ENCODE measurements around the gene B9D1.

Gene B9D1

DNA sequence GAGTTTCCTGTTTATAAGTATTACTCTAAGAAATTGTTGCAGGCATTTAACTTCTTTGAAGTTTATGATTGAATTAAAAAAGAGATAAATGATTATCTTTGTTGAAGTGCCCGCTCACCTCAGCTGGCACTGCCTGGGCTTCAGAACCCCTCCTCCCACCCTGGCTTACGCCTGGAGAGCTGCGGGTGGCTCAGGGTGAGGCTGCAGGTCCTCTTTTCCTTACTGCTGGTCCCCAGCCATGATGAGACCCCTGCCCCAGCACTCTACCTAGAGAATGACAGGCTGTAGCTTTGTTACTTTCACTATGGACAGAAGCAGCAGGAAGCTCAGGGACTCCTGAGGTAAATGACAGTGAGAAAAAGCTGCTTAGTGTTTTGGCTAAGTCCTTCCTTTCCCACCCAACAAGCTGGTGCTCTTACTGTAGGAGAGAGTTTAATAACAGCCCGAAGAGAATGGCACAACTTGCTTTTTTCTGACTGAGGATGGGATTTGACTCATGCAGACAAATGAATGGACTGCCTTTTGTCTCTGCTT, 63.2 kb downstream of the B9D1 start:
- DNase-seq = no peak

DNA sequence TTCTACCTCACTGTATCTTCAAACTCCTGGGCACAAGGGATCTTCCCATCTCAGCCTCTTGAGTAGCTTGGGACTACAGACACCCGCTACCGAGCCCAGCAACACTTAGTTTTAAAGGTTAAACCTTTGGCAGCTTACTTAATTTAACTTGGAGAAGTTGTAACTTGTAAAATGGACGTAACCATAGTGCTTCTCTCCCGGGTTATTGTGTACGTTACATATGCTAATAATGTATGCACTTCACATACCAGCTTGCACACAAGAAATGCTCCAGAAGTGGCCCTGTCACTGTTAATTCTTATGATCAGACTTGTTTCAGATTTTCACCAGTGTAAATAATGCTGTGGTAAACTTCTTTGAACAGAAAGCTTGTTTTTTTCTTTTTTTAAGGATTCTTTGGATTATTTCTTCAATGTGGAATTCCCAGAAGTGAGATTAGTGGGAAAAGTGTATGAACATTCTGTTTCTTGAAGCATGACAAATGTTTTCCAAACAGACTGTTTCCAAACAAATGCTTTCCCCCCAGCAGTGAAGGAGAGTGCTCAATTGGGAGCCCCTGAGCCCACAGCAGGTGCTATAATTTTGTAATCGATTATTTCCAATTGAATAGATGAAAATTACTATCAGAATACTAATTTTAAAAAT, 63.8 kb downstream of the B9D1 start:
- DNase-seq = no peak

DNA sequence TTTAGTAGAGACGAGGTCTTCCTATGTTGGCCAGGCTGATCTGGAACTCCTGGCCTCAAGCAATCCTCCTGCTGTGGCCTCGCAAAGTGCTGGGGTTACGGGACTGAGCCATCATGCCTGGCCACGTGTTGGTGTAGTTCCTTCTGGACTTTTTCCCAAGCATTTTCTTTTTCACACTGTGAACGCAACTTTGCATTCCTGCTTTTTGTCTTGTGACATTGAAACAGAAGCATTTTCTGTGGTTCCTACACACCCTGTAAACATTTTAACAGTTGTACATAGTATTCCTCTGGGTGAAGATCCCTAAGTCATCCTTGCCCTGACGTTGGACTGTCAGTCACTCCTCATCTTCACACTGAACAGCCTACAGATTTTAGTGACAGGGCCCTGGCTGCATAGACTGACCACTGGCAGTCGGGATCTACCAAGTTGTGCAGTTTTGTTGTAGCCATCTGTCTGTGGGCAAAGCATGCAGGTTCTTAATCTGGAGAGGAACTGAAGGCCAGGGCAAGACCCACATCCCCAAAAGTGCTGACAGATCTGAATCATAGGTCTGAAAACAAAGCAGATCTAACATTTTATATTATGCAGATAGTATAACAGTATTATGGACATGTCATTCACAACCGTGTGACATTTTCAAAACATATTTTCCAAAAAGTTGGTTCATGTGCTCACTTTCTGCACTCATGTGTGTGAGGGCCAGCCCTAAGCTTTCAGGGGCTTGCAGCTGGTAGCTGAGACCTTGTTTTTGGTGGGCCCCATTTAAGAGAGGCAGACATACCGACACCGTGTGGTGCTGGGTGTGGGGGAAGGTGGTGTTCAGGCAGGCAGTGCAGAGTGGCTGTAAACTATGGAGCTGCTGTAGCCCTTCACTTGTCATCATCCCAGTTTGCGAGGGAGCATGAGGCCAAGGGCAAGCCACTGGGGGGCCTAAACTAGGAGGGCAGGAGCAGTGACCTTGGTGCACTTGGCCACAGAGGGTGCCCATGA, 65.4 kb downstream of the B9D1 start:
- DNase-seq = no peak

DNA sequence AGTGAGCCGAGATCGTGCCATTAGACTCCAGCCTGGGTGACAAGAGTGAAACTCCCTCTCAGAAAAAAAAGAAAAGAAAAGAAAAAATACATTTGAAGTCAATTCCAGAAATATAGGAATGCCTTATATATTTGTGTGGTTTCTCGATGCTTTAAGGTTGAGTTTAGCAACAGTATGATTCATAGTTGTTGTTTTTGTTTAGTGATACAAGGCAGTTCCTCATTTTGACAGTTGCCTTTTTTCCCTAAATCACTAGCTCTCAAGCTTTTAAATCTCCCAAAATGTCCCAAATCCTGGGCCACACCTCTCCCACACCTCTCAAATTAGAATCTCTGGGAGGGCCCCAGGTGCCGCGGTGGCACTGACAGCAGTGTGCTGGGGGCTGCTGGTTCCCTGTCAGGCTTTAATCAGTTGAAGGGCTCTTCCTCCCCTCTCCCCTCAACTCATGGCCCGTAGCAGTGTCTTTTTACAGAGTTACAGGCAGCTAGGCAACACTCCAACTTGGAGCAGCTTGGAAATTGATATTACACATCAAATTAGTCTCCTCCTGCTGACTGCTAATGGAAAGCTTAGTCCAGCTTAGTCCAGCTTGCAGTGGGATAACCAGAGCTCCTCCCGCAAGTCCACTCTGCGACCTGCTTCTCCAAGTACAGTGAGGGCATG, 66.9 kb downstream of the B9D1 start:
- no peak for DNase-seq

DNA sequence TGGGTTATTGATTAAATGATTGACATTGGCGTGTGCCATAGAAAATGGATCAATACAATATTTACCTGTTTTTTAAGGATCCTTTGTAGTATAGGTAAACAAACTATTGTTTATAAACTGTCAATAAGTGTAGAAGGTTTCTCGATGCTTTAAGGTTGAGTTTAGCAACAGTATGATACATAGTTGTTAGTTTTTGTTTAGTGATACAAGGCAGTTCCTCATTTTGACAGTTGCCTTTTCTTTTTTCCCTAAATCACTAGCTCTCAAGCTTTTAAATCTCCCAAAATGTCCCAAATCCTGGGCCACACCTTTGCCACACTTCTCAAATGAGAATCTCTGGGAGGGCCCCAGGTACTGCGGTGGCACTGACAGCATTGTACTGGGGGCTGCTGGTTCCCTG, 68.1 kb downstream of the B9D1 start:
- no peak for DNase-seq

Data from CD4-positive, alpha-beta T cell treated with Interleukin-17A for 1 hour (primary cell).